HFF-Myc (cell line): Measurements from ENCODE around the gene RIBC2.
"Not testable (repeated sequence)": the region's sequence is repeated elsewhere in the genome, so short reads cannot be mapped to it uniquely, and the experiment has no call there.

Experiments
- DNase-seq: peaks from one replicate; pipeline ENCODE4 v3.0.0-alpha.2; 2011; ENCODE audit warnings: low read depth; ENCODE audit errors: extremely low read depth
- H3K4me3 ChIP-seq: replicated peaks from 2 replicates; pipeline ENCODE4 v1.5.1; 2011; ENCODE audit warnings: low read depth, mild to moderate bottlenecking, control low read depth, low read length
- CTCF ChIP-seq: IDR thresholded peaks from 2 replicates; pipeline ENCODE4 v1.5.1; 2012; ENCODE audit warnings: mild to moderate bottlenecking, low read depth, low read length, control low read depth; ENCODE audit errors: missing control alignments

RIBC2 gene

DNA sequence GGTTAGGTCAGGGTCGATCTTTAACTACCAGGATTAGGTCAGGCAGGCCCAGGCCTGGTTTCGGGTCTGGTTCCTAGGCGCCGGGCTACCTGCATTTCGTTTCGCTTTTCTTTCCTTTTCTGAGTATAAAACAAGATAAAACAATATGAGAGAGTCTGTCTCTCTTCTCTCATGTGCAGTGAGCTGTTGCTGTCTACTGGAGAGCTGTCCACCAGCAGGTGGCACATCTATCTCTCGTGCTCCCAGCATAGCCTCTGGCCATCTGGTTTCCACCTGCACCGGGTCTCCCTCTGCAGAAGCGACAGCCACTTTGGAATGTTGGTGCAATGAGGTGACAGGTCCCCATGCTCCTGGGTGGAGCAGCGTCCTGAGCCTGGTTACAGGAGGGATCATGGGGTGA lies 27.6 kb downstream of the RIBC2 start:
- DNase-seq, result peak; percentile 71
- peak; percentile 79 for TF ChIP-seq CTCF
- no peak overlapping the region for H3K4me3 ChIP-seq

DNA sequence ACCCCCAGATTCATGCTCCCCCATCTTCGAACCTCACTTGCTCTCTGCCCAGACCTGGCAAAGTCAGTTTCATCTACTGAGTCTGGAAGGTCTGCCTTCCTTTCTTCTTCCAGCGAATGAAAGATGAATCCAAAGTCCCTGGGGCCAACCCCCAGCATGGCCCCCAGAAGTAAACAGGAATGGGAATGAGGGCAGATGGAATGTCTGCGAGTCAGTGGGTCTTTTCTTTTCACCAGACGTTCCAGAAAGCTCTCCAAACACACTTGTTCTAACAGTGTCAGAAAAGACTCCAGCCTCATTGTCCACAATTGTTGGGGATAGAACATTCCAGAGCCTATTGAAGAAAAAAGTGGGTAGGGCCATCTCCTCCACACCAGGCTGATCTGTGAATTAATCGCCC lies 28.6 kb downstream of the RIBC2 start:
- TF ChIP-seq CTCF, result no peak
- H3K4me3 ChIP-seq, result no peak overlapping the region
- DNase-seq, result no peak

- DNase-seq, result no peak
- no peak overlapping the region for H3K4me3 ChIP-seq
- TF ChIP-seq CTCF, result no peak
These were observed 30.7 kb downstream of the RIBC2 start for GRCh38 chr22:45444168-45444567.

DNA sequence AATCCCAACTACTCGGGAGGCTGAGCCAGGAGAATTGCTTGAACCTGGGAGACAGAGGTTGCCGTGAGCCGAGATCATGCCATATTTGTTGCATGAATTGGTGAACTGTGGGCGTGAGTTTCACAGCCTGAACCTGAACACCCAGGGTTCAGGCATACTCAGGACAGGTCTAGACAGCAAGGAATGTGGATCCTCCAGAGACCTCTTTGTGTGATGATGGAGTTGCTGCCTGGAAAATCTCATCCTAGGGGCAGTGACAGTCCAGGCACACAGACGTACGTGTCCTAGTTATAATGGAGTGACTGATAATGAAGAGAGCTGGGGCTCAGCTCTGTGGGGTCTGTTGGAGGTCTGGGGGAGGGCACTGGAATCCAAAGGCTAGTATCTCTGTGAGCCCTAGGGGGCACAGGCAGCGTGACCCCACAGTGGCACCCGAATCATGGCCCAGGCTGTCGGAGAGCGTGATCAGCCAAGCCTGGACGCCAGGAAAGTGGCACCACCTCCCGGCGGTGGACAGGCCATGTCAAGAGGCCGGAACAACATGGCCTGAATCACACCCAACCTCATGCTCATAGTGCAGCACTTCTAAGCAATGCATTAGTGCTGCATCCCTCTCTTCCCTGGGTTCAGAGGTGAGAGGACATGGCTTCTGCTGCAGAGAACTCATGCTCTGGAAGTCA lies 31.7 kb downstream of the RIBC2 start:
- H3K4me3 ChIP-seq, result no peak overlapping the region
- DNase-seq, result no peak
- no peak for TF ChIP-seq CTCF

- TF ChIP-seq CTCF, result no peak
- DNase-seq, result no peak
These were observed 32.7 kb downstream of the RIBC2 start for GRCh38 chr22:45446216-45446615.

DNA sequence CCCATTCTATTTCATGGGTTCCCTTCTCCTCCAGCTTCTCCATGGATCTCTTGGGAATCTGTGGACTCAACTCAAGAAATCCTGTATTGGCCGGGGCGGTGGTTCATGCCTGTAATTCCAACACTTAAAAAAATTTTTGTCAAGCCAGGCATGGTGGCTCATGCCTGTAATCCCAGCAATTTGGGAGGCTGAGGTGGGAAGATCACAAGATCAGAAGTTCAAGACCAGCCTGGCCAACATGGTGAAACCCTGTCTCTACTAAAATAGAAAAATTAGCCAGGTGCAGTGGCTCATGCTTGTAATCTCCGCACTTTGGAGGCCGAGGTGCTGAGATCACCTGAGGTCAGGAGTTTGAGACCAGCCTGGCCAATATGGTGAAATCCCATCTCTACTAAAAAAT lies 34.1 kb downstream of the RIBC2 start:
- not testable (repeated sequence) for H3K4me3 ChIP-seq, DNase-seq

More at GRCh38 chr22:45446216-45446615, 32.7 kb downstream of the RIBC2 start:
- no peak overlapping the region for H3K4me3 ChIP-seq

GRCh38 chr22:45448431-45448830 lies 34.9 kb downstream of the RIBC2 start:
- TF ChIP-seq CTCF, result no peak

GRCh38 chr22:45449442-45449841 lies 35.9 kb downstream of the RIBC2 start:
- H3K4me3 ChIP-seq, DNase-seq: not testable (repeated sequence)

More at GRCh38 chr22:45448431-45448830, 34.9 kb downstream of the RIBC2 start:
- DNase-seq, result no peak
- H3K4me3 ChIP-seq, result no peak overlapping the region
